Skeletal muscle cell (primary cell): ENCODE measurements around the gene GRIN1.

ENCODE experiments used
- DNase-seq: peaks from one replicate; pipeline ENCODE4 v3.0.0-alpha.2; 2010; ENCODE audit warnings: low read depth
- H3K4me3 ChIP-seq: 2 replicates; pipeline ENCODE4 v1.5.1; 2011; ENCODE audit warnings: low read depth, mild to moderate bottlenecking, control low read depth, low read length, moderate library complexity

Gene GRIN1

DNA sequence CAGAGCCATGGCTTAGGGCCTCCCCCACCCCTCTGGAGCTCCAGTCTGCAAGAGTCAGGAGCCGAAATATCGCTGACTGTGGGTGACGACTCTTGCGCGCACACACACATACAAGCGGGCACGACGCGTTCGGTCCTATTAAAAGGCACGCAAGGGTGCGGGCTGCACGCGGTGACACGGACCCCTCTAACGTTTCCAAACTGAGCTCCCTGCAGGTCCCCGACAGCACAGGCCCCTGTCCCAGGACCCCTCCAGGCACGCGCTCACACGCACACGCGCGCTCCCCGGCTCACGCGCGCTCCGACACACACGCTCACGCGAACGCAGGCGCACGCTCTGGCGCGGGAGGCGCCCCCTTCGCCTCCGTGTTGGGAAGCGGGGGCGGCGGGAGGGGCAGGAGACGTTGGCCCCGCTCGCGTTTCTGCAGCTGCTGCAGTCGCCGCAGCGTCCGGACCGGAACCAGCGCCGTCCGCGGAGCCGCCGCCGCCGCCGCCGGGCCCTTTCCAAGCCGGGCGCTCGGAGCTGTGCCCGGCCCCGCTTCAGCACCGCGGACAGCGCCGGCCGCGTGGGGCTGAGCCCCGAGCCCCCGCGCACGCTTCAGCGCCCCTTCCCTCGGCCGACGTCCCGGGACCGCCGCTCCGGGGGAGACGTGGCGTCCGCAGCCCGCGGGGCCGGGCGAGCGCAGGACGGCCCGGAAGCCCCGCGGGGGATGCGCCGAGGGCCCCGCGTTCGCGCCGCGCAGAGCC, at the start of gene GRIN1:
Gene GRIN1 (plus strand): TSS at position 433 of the 746 bp plus-strand sequence. CDS start 333 bp downstream, outside the sequence.
- H3K4me3 ChIP-seq = no peak within 1 kb of the TSS
- DNase-seq = no peak

DNA sequence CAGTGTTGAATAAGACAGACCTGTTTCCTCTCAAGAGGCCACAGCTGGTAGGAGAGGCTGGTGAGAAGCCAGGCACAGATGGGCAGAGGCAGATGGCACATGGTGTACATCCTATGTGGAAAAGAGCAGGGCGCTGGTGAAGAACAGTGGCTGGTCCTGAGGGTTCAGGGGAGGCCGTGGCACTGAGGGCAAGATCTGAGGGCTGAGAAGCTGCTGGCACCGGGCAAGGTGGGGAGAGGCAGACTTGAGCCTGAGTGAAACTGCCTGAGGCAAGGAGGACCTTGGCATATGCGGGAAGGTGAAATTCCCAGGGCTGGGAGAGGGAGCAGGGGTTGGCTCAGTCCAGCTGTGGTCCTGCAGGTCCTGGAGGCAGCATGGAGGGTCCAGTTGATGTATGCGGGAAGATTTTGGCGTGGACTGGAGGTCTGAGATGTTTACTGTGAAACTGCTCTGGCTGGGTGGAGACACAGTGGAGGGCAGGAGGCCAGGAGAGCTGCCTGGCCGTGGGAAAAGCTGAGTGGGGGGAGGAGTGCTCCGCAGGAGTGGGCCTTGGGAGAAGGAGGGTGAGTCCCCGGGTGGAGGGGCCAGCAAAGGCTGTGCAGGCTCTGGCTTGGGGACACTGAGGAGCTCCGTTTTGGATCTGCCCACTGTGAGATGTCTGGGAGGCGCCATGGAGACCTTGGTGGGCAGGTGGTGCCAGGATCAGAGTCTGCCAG, 49.6 kb upstream of the GRIN1 start:
- no peak for DNase-seq
- H3K4me3 ChIP-seq = no peak overlapping the region

GRCh38 chr9:137095664-137096517, 43.1 kb upstream of the GRIN1 start:
- no peak overlapping the region for H3K4me3 ChIP-seq
- DNase-seq = no peak

DNA sequence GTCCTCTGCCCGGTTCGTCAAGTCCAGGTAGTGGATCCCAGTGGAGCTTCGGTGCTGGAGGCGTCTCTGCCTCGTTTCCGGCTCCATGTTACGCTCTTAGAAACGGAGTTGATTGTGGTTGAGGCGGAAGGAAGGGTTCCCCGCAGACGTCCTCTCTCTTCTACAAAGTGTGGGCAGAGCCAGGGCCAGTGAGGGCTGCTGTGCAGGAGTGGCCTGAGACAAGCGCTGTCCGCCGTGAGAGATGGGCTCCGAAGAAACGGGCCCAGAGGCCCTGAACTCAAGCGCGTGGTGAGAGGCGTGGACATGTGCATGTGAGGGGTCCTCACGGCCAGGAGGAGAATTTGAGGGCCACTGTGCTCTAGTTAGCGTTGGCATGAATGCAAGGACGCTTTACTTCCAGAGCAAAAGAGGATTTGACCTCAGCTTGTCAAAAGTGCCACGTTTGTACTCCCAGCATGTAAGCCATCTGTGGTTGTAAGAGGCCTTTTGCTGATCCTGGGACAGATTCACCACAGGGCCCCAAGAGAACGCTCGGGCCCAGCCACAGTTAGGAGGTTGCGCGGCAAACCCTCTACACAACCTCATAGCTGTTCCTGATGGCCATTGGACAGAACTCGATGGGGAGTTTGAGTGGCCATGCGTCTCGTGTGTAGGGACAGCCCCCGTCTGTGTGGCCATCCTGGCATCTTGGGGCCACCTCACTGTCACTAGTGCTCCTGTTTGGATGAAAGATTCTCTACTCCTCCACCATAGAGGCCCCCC, 42.0 kb upstream of the GRIN1 start:
- DNase-seq = no peak
- no peak overlapping the region for H3K4me3 ChIP-seq

DNA sequence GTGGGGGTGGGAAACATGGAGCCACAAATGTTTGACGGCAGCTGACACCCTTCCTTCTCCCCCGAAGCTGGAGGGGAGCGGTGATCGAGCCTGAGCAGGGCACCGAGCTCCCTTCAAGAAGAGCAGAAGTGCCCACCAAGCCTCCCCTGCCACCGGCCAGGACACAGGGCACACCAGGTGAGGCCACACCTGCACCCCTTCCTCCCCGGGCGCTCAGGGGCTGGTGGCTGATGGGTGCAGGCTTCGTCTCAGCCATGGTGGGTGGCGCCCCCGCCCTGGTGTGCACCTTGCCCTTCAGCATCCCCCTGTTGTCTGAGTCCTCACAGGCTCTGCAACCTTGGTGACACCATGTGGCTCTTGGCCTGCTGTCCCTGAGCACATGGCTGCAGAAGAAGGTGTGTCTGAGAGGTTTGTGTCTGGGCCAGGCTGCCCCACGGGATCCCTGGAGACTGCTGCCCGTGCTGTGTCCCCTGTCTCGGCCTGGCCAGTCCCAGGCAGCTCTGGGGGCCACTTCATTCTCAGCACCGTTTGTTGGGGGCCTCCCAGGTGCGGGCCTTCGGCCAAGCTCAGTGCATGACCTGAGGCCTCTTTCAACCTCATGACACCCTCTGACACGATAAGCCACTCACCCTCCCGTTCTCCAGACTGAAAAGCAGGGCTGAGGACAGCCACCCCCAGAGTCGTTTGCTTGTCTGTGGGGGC, 41.0 kb upstream of the GRIN1 start:
- H3K4me3 ChIP-seq = no peak overlapping the region
- no peak for DNase-seq

- DNase-seq = no peak
- H3K4me3 ChIP-seq = no peak overlapping the region
Observed at GRCh38 chr9:137099231-137099630, 39.7 kb upstream of the GRIN1 start.

- H3K4me3 ChIP-seq = no peak overlapping the region
- DNase-seq = no peak
Observed at GRCh38 chr9:137103206-137103999, 35.6 kb upstream of the GRIN1 start.

DNA sequence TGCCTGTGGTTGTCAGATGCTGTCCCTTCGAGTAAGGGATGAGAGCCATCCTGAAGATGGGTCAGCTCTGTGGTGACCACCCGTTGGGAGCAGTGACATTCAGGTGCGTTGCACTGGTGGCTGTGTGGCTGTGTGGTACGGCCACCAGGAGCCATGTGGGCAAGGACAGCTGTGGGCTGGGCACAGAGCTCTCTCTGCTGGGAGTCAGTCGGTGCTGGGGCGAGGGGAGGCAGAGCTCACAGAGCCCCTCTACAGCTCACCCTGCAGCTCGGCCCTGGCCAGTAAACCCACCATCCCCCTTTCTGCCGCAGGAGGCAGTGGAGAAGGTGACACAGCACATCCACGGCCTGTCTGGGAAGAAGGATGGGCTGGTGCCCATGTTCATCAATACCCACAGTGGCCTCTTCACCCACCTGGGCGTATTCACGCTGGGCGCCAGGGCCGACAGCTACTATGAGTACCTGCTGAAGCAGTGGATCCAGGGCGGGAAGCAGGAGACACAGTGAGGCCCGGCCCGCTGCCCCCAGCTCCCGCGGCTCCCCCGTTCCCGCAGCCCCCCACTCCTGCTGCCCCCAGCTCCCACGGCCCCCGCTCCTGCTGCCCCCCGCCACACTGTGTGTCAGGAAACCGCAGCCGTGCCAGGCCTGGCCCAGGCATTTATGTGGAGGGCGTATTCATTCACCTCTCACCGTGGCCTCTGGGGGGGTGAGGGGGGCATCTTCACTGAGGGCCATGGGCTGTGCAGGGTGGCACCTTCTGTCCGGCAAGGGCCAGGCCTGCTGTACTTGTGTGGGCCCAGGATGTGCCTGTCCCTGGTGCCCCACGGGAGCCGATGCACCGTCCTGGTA, 32.9 kb upstream of the GRIN1 start:
- no peak overlapping the region for H3K4me3 ChIP-seq

GRCh38 chr9:137106662-137107250, 32.2 kb upstream of the GRIN1 start:
- no peak overlapping the region for H3K4me3 ChIP-seq
- no peak for DNase-seq

More for the DNA sequence above, 32.9 kb upstream of the GRIN1 start:
- DNase-seq = no peak

DNA sequence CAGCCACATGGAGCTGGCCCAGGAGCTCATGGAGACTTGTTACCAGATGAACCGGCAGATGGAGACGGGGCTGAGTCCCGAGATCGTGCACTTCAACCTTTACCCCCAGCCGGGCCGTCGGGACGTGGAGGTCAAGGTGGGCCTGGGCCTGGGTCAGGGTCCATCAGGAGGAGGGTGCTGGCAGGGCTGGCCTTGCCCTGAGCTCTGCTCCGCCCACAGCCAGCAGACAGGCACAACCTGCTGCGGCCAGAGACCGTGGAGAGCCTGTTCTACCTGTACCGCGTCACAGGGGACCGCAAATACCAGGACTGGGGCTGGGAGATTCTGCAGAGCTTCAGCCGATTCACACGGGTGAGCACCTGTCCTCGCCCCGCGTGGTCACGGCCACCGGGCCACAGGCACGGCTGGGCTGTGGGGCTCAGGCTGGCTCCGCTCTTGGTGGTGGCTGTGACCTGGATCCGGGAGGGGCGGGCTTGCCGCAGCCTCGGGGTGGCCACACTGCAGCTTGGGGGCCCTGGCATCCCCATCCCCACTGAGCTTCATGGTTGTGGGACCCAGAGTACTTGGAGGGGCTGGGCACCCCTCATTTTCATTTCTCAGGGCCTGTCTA, 31.5 kb upstream of the GRIN1 start:
- DNase-seq = no peak
- no peak overlapping the region for H3K4me3 ChIP-seq

DNA sequence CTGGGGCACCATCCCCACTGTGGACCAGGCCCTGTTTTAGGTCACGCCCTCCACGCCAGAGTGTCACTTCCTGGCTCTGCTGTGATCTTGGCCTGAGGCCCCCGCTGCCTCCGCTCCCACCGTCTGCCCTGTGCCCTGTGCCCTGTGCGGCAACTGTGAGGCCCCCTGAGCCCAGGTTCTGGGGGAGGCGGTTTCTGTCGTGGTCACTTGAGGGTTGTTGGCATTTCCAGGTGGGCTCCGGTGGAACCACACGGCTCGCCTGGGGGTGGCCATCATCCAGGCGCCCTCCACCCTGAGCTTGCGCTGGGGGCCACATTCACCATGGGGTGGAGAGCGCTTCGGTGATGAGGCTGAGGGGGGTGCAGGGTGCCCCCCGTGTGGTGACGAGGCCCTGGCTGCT, 31.0 kb upstream of the GRIN1 start:
- no peak for DNase-seq
- H3K4me3 ChIP-seq = no peak overlapping the region

GRCh38 chr9:137108608-137109249, 30.2 kb upstream of the GRIN1 start:
- H3K4me3 ChIP-seq = no peak overlapping the region
- DNase-seq = no peak

DNA sequence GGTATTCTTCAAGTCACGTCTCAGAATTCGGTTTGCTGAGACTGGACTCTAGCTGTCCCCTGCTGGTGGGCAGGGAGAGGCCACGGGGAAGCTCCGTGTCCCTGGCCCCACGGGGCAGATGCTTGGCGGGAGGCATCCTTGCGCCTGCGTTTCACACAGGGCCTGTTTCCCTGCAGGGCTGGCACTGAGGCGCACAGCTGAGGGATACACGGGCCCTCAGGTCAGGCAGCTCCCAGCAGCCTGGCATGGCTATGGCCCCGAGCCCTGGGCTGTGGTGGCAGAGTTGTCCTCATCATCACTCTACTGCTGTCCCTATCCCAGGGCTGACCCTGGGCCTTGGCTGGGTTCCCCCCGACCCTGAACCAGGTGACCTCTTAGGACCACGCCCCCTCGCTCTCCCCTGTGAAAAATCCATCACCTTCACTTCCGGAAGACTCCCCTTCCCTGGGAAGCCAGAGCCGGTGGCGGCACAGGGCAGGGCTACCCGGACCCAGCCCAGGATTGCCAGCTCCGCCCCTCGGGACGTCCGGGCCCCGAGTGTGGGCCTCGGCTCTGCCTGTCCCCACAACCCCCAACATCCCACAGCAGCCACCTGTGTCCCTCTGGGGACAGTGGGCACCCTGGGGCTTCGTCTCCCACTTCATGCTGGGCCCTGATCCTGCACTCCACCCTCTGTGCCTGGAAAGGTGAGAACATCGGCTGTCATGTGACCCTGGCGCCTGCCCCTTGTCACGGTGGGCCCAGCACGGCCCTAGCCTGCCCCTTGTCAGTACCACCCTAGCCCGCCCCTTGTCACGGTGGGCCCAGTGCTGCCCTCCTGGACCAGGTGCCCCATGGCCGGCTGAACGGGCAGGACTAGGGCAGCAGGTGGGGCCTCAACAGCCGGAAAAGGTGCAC, 29.5 kb upstream of the GRIN1 start:
- H3K4me3 ChIP-seq = no peak overlapping the region
- DNase-seq = no peak

GRCh38 chr9:137110147-137110910, 28.6 kb upstream of the GRIN1 start:
- no peak for DNase-seq
- no peak overlapping the region for H3K4me3 ChIP-seq
